HG03095 (cell line): ENCODE results near the gene NDUFA3.

ENCODE experiments used
- ATAC-seq: cut with Tn5 transposase; IDR thresholded peaks from one replicate; pipeline ENCODE4 v1.9.1; 2021; ENCODE audit warnings: moderate library complexity; ENCODE audit not compliant: unreplicated experiment

NDUFA3 gene

GRCh38 chr19:54137699-54138488, 35.2 kb downstream of the NDUFA3 start, which contains the start of gene CNOT3:
CNOT3 (plus strand) TSS chr19:54137762; CDS start chr19:54142979, 5,217 bp downstream.
- no peak for ATAC-seq

DNA sequence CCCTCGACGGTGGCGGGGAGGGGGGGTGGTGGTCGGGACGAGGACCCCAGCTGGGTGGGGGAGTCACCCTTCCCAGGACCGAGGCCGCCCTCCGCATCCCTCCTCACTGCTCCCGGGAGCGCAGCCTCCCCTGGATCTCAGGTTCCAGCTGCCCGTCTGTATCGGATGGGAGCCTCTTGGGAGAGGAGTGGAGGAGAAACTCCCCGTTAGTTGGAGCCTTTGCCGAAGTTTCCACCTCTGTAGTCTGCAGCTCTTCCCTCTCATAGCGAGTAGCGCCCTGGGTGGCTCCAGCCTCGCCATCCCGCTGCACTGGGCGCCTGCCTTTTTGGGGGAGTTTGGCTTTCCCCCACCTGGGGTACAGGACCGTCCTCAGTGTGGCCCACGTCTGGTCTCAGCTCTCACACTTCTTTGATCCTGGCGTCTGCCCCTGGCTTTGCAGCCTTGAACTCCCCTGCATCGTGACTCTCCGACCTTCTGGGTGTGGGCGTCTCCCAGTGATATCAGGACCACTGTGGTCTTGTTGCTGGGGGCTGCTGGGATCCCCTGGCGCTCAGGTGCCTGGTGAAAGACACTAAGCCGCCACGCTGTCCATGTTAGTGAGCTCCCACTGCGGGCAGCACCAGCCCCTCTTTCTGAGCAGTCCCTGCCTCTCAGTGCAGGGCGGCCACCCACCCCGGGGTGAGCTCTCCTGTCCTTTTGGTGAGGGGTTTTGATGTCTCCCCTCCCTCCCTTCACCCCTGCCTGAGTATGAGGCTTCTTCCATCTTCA, 36.0 kb downstream of the NDUFA3 start:
- no peak for ATAC-seq

DNA sequence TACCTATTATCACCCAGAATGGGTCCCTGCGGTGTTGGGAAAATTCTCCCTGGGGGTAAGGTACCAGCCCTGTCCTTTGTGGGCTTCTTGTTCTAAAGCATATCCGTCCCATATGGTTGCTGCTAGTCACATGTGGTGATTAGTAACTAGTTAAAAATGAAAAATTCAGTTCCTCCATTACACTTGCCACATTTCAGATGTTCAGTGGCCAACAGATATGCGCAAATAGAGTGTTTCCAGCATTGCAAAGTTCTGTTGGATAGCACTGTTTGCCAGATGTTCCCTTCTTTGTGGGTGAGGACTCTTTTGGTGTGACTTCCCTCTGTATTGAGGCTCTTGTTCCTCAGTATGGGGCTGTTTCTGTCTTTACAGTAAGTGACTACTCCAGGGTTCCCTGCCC, 38.7 kb downstream of the NDUFA3 start:
- no peak for ATAC-seq

- no peak for ATAC-seq
These were observed 39.6 kb downstream of the NDUFA3 start for GRCh38 chr19:54142166-54142780.

DNA sequence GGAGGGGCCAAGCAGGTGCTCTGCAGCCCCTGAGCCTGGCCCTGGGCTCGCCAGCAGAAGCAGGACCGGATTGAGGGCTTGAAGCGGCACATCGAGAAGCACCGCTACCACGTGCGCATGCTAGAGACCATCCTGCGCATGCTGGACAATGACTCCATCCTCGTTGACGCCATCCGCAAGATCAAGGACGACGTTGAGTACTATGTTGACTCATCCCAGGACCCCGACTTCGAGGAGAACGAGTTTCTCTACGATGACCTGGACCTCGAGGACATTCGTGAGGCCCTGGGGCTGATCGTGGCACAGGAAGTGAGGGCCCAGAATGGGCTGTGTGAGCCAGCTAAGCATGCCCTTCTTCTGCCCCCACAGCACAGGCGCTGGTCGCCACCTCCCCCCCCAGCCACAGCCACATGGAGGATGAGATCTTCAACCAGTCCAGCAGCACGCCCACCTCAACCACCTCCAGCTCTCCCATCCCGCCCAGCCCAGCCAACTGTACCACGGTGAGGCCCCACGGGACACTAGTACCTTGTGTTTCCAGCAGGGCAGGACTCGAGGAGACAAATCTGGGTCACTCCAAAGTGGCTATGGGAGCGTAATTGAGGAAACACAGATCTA, 43.0 kb downstream of the NDUFA3 start:
- ATAC-seq, result no peak

- ATAC-seq, result no peak
These were observed 45.0 kb downstream of the NDUFA3 start for GRCh38 chr19:54147676-54148075.

GRCh38 chr19:54148158-54148557, 45.5 kb downstream of the NDUFA3 start:
- ATAC-seq, result no peak

- no peak for ATAC-seq
These were observed 46.6 kb downstream of the NDUFA3 start for GRCh38 chr19:54149021-54149812.

DNA sequence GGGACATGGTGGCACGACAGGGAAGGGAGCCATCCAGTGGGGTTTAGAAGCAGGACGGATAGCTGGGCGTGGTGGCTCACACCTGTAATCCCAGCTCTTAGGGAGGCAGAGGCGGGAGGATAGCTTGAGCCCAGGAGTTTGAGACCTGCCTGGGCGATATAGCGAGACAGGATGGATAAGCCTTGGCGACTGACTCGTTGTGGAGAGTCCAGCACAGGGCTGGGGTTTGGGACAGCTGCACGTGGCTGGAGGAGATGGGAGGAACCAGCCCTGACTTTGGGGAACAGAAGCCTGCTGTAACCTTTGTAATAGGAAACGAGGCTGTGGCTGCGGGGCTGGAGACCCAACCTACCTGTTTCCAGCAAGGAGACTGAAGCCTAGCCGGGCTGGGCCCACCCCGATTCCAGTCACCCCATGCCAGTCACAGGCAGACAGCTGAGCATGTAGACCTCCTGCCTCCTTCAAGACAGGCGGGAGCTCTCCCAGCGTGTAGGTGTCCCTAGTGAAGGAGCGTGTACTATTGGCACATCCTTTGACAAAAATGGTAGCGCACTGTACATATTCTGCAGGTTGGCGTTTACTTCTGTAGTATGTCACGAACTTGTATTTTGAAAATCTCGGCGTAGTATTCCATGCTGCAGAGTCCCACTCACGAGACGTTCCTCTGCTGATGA, 48.8 kb downstream of the NDUFA3 start:
- ATAC-seq, result no peak

DNA sequence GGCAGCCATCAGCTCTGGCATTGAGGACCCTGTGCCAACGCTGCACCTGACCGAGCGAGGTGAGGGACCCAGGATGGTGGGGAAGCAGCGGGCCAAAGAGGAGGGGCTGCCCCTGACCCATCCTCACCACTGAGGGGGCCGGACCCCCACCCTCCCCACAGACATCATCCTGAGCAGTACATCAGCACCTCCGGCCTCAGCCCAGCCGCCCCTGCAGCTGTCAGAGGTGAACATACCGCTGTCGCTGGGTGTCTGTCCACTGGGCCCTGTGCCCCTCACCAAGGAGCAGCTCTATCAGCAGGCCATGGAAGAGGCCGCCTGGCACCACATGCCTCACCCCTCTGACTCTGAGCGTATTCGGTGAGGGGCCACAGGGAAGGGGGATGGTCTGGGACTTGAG, 49.6 kb downstream of the NDUFA3 start:
- ATAC-seq, result no peak

GRCh38 chr19:54152878-54153524, 50.3 kb downstream of the NDUFA3 start:
- no peak for ATAC-seq

DNA sequence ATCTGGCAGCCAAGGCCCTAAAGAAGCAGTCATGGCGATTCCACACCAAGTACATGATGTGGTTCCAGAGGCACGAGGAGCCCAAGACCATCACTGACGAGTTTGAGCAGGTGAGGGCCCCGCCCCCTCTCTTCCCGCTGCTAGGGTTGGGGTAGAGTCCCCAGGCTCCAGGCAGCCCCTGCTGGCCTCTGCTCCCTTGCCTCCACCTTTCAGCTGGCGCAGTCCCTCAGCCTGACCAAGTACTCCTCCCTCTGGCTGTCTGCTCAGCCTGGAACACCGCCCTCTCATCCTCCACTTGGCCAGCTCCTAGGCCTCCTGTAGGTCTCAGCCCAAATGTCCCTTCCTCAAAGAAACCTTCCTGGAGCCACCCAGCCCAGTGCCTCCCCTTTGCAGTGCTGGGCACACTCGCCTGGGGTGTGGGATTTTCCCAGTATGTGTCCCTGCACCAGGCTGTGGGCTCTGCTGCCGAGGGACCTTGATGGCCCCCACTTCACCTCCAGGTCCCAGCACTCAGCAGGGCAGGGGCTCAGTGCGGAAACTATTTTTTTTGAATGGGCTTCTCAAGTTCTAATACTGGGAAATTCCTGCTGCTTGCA, 51.2 kb downstream of the NDUFA3 start:
- ATAC-seq, result no peak

GRCh38 chr19:54154603-54155345, 52.1 kb downstream of the NDUFA3 start:
- no peak for ATAC-seq

- no peak for ATAC-seq
These were observed 53.0 kb downstream of the NDUFA3 start for GRCh38 chr19:54155694-54156093.

DNA sequence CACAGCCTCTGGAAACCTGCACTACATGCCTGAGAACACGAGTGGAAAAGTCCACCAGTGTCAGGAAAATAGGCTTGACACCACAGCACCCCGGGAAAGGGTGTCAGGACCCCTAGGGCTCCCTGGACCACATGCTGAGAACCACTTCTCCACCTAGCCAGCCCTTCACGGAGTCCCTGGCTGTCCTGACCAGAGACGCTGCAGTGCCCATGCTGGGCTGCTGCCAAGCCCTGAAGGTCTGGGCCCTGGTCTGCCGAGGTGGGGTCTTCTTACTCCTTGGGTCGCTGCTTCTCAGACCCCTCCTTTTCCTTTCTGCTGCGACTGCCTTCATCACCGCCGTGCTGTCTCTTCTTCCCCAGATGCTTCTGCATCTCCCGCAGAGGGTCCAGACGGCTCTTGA, 53.8 kb downstream of the NDUFA3 start:
- ATAC-seq, result no peak

GRCh38 chr19:54156953-54157352, 54.3 kb downstream of the NDUFA3 start:
- no peak for ATAC-seq
